ENCODE data around the gene MLIP. TPM values are rescaled to one million over a fixed set of nuclear protein-coding genes. Genes with fewer than 3 reads are reported as not detected.

Gene MLIP
- total and polyA plus RNA-seq, 10 donors, result 0.02 to 0.30 (median 0.07) TPM; not detected in 6

DNA sequence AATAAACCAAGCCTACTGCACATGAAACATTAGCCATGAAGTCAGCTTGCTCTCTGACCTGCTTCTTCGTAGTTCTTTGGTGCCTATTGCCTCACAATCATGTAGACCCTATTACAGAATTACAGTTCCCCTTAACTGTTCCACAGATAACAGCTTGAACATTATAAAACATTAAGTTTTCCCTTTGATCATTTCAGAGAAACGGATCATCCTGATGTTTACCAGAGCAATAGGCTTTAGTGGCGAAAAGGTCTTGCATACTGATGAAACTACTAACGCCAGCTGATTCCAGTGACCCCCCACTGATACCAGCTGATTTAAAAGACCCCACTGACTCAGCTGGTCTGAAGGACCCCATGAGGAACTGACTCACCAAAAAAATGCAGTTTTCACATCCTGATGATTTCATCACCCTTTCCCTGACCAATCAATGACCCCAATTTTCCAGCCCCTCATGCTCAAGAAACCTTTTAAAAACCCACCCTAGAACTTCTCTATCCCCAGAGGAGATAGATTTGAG is 39.4 kb upstream of the MLIP start:
- 78 to 86% (median 85%) methylated on average over 4 of the region's 4 CpGs for WGBS, 5 donors
- H3K4me1 ChIP-seq, result no peaks in the 10 kb centered on the region
- no peaks in the 10 kb centered on the region for H3K9me3 ChIP-seq
- H3K27me3 ChIP-seq (replicated peaks in 1 of 7), result no peaks in the 10 kb centered on the region
- no peaks in the 10 kb centered on the region for H3K36me3 ChIP-seq
- no peak overlapping the region for H3K4me3 ChIP-seq
- no peak for TF ChIP-seq POLR2AphosphoS5 (IDR thresholded peaks at IDR 0.05)
- intact Hi-C loops (cut with DNase I; ENCODE audit: low total_unique reads), result no loop called here
- H3K27ac ChIP-seq, result no peak overlapping the region
- DNase-seq, result no peak

DNA sequence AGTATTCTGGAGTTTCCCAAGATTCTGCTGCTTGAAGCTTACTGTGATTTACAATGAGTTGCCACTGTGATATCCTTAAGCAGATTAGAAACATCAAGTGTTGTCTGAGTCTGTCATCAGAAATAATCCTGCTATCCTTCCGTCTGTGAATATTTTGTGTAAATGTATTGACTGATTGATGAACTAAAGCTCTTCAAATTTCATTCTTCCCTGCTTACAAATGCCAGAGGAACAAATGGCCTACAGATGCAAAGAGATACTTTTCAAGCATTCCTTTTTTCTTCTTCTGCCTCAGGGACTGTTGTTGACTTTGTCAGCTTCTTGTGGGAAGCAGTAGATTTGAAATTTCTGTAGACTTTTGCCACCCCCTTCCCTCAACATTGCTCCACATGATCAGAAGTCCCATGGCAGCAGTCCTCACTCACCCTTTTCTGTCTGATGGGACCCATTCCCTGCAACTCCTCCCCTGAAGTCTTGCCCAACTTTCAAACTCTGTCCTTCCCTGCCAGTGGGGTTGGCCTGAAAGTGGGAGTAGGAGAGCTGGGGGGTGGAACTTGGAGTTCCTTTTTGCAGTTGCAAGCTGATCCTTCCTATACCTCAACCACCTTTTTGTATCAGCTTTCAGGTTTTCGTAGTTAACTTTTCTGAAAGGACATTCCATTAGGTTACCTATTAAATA is 38.5 kb upstream of the MLIP start:
- no peaks in the 10 kb centered on the region for H3K9me3 ChIP-seq
- TF ChIP-seq POLR2AphosphoS5 (IDR thresholded peaks at IDR 0.05) (no peak), CTCF (IDR thresholded peaks at IDR 0.05 in 8 of 11, conservative IDR thresholded peaks at IDR 0.05 in 3 of 11) (no peak), POLR2A (IDR thresholded peaks at IDR 0.05) (no peak)
- intact Hi-C loops (cut with DNase I; ENCODE audit: low total_unique reads), result no loop called here
- WGBS, 5 donors, result 79 to 90% (median 84%) methylated on average over 2 of the region's 2 CpGs
- no peaks in the 10 kb centered on the region for H3K27me3 ChIP-seq (replicated peaks in 1 of 7)
- H3K27ac ChIP-seq, result no peak overlapping the region
- no peak overlapping the region for H3K4me3 ChIP-seq
- H3K36me3 ChIP-seq, result no peaks in the 10 kb centered on the region
- DNase-seq, result no peak
- H3K4me1 ChIP-seq, result no peaks in the 10 kb centered on the region

GRCh38 chr6:54073487-54073886 is 37.8 kb upstream of the MLIP start:
- Histone ChIP-seq H3K27ac (no peak overlapping the region), H3K27me3 (replicated peaks in 1 of 7) (no peaks in the 10 kb centered on the region), H3K9me3 (no peaks in the 10 kb centered on the region), H3K36me3 (no peaks in the 10 kb centered on the region), H3K4me3 (no peak overlapping the region), H3K4me1 (no peaks in the 10 kb centered on the region)
- DNase-seq, result no peak
- no peak for TF ChIP-seq CTCF (IDR thresholded peaks at IDR 0.05 in 8 of 11, conservative IDR thresholded peaks at IDR 0.05 in 3 of 11)
- TF ChIP-seq POLR2A (IDR thresholded peaks at IDR 0.05), result no peak
- no peak for TF ChIP-seq POLR2AphosphoS5 (IDR thresholded peaks at IDR 0.05)
- 82 to 98% (median 96%) methylated on average over 2 of the region's 2 CpGs for WGBS, 5 donors
- intact Hi-C loops (cut with DNase I; ENCODE audit: low total_unique reads), result no loop called here

DNA sequence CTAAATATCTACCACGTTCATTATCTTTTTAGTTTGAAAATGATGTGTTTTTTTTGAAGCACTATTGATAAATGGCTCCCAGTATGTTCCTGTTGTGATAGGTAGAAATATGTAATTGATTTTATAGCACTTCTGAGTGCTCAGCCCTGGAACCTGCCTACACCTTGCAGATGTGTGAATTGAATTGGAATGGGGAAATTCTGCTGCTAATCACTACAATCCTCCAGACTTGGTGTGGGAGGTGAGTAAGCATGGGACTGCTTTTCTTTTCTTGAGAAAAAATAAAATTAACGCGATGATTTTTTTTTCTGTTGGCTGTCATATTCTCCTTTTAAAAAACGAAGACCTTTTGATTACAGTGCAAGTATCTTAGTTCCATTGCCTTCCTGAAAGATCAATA is 37.1 kb upstream of the MLIP start:
- WGBS, 5 donors, result 69 to 84% (median 78%) methylated on average over 4 of the region's 4 CpGs
- intact Hi-C loops (cut with DNase I; ENCODE audit: low total_unique reads), result no loop called here

More for the DNA sequence above, 37.1 kb upstream of the MLIP start:
- Histone ChIP-seq H3K4me3 (no peak overlapping the region), H3K9me3 (no peaks in the 10 kb centered on the region), H3K27ac (no peak overlapping the region), H3K27me3 (replicated peaks in 1 of 7) (no peaks in the 10 kb centered on the region), H3K4me1 (no peaks in the 10 kb centered on the region), H3K36me3 (no peaks in the 10 kb centered on the region)
- no peak for DNase-seq
- no peak for TF ChIP-seq POLR2A (IDR thresholded peaks at IDR 0.05)
- TF ChIP-seq POLR2AphosphoS5 (IDR thresholded peaks at IDR 0.05), result no peak
- no peak for TF ChIP-seq CTCF (IDR thresholded peaks at IDR 0.05 in 8 of 11, conservative IDR thresholded peaks at IDR 0.05 in 3 of 11)

Measured in spleen (tissue), 11 donors.